ENCODE results near the gene KICS2. TPM values are rescaled to one million over a fixed set of nuclear protein-coding genes. Genes with fewer than 3 reads are reported as not detected.

KICS2 gene
- total and polyA plus RNA-seq, 2 of the 13 experiments (the other 11 are each of a cell fraction or from before 2014, with no cell fraction given), result 3.5 to 6.6 TPM

- TF ChIP-seq STAT6 (CRISPR knock-in tag; IDR thresholded peaks at IDR 0.05; ENCODE audit: borderline replicate concordance), result no peak
- no peak for TF ChIP-seq GATAD2A (CRISPR knock-in tag; IDR thresholded peaks at IDR 0.05)
- TF ChIP-seq ELF3 (CRISPR knock-in tag; IDR thresholded peaks at IDR 0.05), result 0 out of 2 replicates have a peak, but pooled peaks have one; percentile 34
- no peak for TF ChIP-seq RFX3 (CRISPR knock-in tag; IDR thresholded peaks at IDR 0.05)
- TF ChIP-seq ZKSCAN1 (IDR thresholded peaks at IDR 0.05; ENCODE audit: low read length), result no peak
- no peak for TF ChIP-seq FOXO4 (CRISPR knock-in tag; conservative IDR thresholded peaks at IDR 0.05)
- no peak for TF ChIP-seq ATF1 (CRISPR knock-in tag; IDR thresholded peaks at IDR 0.05)
- TF ChIP-seq ZNF10 (CRISPR knock-in tag; IDR thresholded peaks at IDR 0.05; ENCODE audit: borderline replicate concordance, low read depth), result no peak
- TF ChIP-seq ZNF260 (CRISPR knock-in tag; IDR thresholded peaks at IDR 0.05; ENCODE audit: borderline replicate concordance, low read depth), result no peak
- TF ChIP-seq NR3C1 (CRISPR knock-in tag; IDR thresholded peaks at IDR 0.05), result no peak
- TF ChIP-seq ZNF775 (CRISPR knock-in tag; IDR thresholded peaks at IDR 0.05; ENCODE audit: borderline replicate concordance), result no peak
- TF ChIP-seq STAG1 (CRISPR knock-in tag; IDR thresholded peaks at IDR 0.05), result peak; percentile 87
- no peak for TF ChIP-seq ZNF879 (CRISPR knock-in tag; IDR thresholded peaks at IDR 0.05)
- TF ChIP-seq ZNF34 (CRISPR knock-in tag; IDR thresholded peaks at IDR 0.05; ENCODE audit: borderline replicate concordance), result no peak
These were observed 40.4 kb downstream of the KICS2 start (continued) for GRCh38 chr12:64181430-64182291.
